Kidney capillary endothelial cell (primary cell): Measurements from ENCODE around the gene S100A5.
A peak's percentile ranks its signal among the peaks of the same experiment; 100 is the strongest.

ENCODE experiments used
- DNase-seq: peaks from one replicate; pipeline ENCODE4 v3.0.0-alpha.2; 2018; ENCODE audit warnings: low spot score

The S100A5 gene

GRCh38 chr1:153507926-153508583, 32.7 kb downstream of the S100A5 start:
- no peak for DNase-seq

- no peak for DNase-seq
These were observed 33.8 kb downstream of the S100A5 start for GRCh38 chr1:153506831-153507413.

GRCh38 chr1:153506386-153506785, 34.3 kb downstream of the S100A5 start:
- no peak for DNase-seq

GRCh38 chr1:153505576-153505975, 35.2 kb downstream of the S100A5 start:
- no peak for DNase-seq

- DNase-seq = no peak
These were observed 37.0 kb downstream of the S100A5 start for GRCh38 chr1:153503766-153504165.

- DNase-seq = no peak
These were observed 42.0 kb downstream of the S100A5 start for GRCh38 chr1:153498746-153499145.

- no peak for DNase-seq
These were observed 45.2 kb downstream of the S100A5 start for GRCh38 chr1:153495536-153495935.

GRCh38 chr1:153494976-153495535, 45.7 kb downstream of the S100A5 start:
- DNase-seq = peak; percentile 53

GRCh38 chr1:153493343-153493960, 47.3 kb downstream of the S100A5 start:
- DNase-seq = no peak

- DNase-seq = no peak
These were observed 50.3 kb downstream of the S100A5 start for GRCh38 chr1:153490272-153491051.

- DNase-seq = no peak
These were observed 52.0 kb downstream of the S100A5 start for GRCh38 chr1:153488731-153489130.

GRCh38 chr1:153487707-153488106, 53.0 kb downstream of the S100A5 start:
- no peak for DNase-seq
